ENCODE results near the gene ATAD3A.

DNA sequence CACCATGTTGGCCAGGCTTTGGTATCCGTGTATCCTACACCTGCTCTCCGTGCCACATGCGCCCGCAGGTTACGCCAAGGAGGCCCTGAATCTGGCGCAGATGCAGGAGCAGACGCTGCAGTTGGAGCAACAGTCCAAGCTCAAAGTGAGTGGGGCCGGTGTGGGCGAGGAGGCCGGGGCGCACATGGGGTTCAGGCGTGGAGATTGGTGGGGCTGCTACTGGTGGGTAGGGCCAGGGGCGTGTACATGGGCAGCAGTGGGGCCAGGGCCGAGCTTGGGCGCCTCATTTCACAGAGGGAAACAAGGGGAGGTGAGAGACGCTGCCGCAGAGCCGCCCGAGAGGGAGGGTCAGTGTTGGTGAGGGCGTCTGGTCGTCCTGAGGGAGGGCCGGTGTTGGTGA, 34.8 kb upstream of the ATAD3A start:
- TF ChIP-seq GATA2 (IDR thresholded peaks at IDR 0.05; ENCODE audit: low read depth, low read length) (no peak), GATA3 (IDR thresholded peaks at IDR 0.05; ENCODE audit: low read depth, low read length) (no peak)
